Measurements from ENCODE around the gene SMARCD1. TPM values are rescaled to one million over a fixed set of nuclear protein-coding genes. Genes with fewer than 3 reads are reported as not detected.

SMARCD1 gene
- total RNA-seq, 2 donors from 2014 or later = 29.6 to 35.5 TPM

GRCh38 chr12:50107416-50108268, 22.5 kb downstream of the SMARCD1 start:
- Histone ChIP-seq H3K9me3 (no peaks in the 10 kb centered on the region), H3K4me3 (no peak overlapping the region), H3K36me3 (no peaks in the 10 kb centered on the region), H3K27ac (no peak overlapping the region), H3K27me3 (no peaks in the 10 kb centered on the region), H3K4me1 (peaks cover 0 to 51% of the 10 kb centered on the region in 2 donors)
- DNase-seq (ENCODE audit: low spot score) = no peak
- TF ChIP-seq CTCF (IDR thresholded peaks at IDR 0.05) = no peak

- H3K4me3 ChIP-seq = no peak overlapping the region
- TF ChIP-seq CTCF (IDR thresholded peaks at IDR 0.05) = no peak
Observed at GRCh38 chr12:50109319-50109718, 24.2 kb downstream of the SMARCD1 start.

GRCh38 chr12:50110127-50110761, 25.1 kb downstream of the SMARCD1 start:
- H3K4me1 ChIP-seq = peaks cover 0 to 47% of the 10 kb centered on the region in 2 donors
- DNase-seq (ENCODE audit: low spot score) = no peak
- no peaks in the 10 kb centered on the region for H3K36me3 ChIP-seq
- H3K27ac ChIP-seq = peak overlapping the region; percentile 85 to 96
- no peaks in the 10 kb centered on the region for H3K27me3 ChIP-seq
- no peak for TF ChIP-seq CTCF (IDR thresholded peaks at IDR 0.05)
- H3K4me3 ChIP-seq = no peak overlapping the region
- no peaks in the 10 kb centered on the region for H3K9me3 ChIP-seq

More at GRCh38 chr12:50109319-50109718, 24.2 kb downstream of the SMARCD1 start:
- peaks cover 0 to 54% of the 10 kb centered on the region in 2 donors for H3K4me1 ChIP-seq
- no peaks in the 10 kb centered on the region for H3K27me3 ChIP-seq
- no peak for DNase-seq (ENCODE audit: low spot score)
- H3K9me3 ChIP-seq = no peaks in the 10 kb centered on the region
- peak overlapping the region; percentile 85 to 96 for H3K27ac ChIP-seq
- no peaks in the 10 kb centered on the region for H3K36me3 ChIP-seq

GRCh38 chr12:50110762-50111351, 25.7 kb downstream of the SMARCD1 start:
- no peaks in the 10 kb centered on the region for H3K36me3 ChIP-seq

GRCh38 chr12:50111395-50111692, 26.2 kb downstream of the SMARCD1 start:
- no peaks in the 10 kb centered on the region for H3K9me3 ChIP-seq
- peak overlapping the region; percentile 85 to 96 for H3K27ac ChIP-seq
- H3K36me3 ChIP-seq = no peaks in the 10 kb centered on the region
- no peak for DNase-seq (ENCODE audit: low spot score)
- H3K4me3 ChIP-seq = peak overlapping the region in 1 of 2 donors; percentile 39
- TF ChIP-seq CTCF (IDR thresholded peaks at IDR 0.05) = no peak
- no peaks in the 10 kb centered on the region for H3K27me3 ChIP-seq
- peaks cover 0 to 44% of the 10 kb centered on the region in 2 donors for H3K4me1 ChIP-seq

More at GRCh38 chr12:50110762-50111351, 25.7 kb downstream of the SMARCD1 start:
- peak; percentile 72 for DNase-seq (ENCODE audit: low spot score)
- TF ChIP-seq CTCF (IDR thresholded peaks at IDR 0.05) = no peak
- Histone ChIP-seq H3K27ac (peak overlapping the region; percentile 85 to 96), H3K9me3 (no peaks in the 10 kb centered on the region), H3K4me1 (peaks cover 0 to 44% of the 10 kb centered on the region in 2 donors), H3K27me3 (no peaks in the 10 kb centered on the region), H3K4me3 (peak overlapping the region in 1 of 2 donors; percentile 39)
